ENCODE measurements around the gene PLA2G15. TPM values are rescaled to one million over a fixed set of nuclear protein-coding genes. Genes with fewer than 3 reads are reported as not detected.

PLA2G15 gene
- total RNA-seq, 4 donors from 2014 or later = 4.5 to 18.0 (median 11.7) TPM

DNA sequence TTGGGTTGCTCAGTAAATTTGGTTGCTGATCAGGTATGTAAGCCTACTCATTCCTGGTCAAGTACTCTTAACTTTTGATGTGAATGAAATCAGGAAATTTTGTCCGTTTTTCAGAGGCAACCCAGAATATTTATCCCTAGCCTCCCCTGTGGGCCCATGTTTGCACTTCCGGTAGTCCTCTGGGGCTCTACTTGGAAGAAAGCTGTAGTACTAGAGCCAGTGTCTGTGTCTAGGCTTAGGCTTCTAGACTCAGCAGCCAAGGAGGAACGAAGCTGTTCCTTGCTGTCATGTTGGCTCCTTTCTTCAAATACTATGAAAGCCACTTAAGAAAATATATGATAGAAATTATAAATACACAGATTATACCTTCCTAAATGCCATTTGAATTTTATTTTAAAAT, 30.4 kb upstream of the PLA2G15 start:
- no peak for ATAC-seq
- peaks cover 0 to 6% of the 10 kb centered on the region in 2 donors for H3K36me3 ChIP-seq
- no peaks in the 10 kb centered on the region for H3K9me3 ChIP-seq
- 65 to 67% methylated on average over 1 to 3 of the region's 3 CpGs for WGBS, 2 donors (ENCODE audit: low coverage in 1 of 2)
- no peak overlapping the region for H3K4me3 ChIP-seq
- TF ChIP-seq, protein P1, sequence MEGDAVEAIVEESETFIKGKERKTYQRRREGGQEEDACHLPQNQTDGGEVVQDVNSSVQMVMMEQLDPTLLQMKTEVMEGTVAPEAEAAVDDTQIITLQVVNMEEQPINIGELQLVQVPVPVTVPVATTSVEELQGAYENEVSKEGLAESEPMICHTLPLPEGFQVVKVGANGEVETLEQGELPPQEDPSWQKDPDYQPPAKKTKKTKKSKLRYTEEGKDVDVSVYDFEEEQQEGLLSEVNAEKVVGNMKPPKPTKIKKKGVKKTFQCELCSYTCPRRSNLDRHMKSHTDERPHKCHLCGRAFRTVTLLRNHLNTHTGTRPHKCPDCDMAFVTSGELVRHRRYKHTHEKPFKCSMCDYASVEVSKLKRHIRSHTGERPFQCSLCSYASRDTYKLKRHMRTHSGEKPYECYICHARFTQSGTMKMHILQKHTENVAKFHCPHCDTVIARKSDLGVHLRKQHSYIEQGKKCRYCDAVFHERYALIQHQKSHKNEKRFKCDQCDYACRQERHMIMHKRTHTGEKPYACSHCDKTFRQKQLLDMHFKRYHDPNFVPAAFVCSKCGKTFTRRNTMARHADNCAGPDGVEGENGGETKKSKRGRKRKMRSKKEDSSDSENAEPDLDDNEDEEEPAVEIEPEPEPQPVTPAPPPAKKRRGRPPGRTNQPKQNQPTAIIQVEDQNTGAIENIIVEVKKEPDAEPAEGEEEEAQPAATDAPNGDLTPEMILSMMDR (IDR thresholded peaks at IDR 0.05) = no peak
- no peaks in the 10 kb centered on the region for H3K27me3 ChIP-seq
- no peak overlapping the region for H3K27ac ChIP-seq
- H3K4me1 ChIP-seq = no peaks in the 10 kb centered on the region

DNA sequence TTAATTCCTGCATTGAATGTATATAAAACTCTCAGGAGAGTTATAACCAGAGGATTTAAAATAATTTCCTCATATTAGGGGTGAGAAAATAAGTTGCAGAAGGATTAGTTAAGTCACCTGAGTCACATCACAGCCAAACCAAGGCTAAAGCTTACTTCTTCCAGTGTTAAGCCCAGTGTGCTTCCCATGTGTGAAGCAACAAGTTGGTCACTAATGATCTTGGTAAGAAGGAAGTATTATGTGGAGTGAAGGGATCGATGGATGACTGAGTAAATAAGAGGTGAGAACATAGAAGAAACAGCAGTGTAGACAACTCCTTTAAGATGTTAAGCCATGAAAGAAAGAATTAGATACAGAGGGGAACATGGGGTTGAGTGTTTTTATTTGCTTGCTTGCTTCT, 29.9 kb upstream of the PLA2G15 start:
- no peak for ATAC-seq
- H3K9me3 ChIP-seq = no peaks in the 10 kb centered on the region
- peaks cover 0 to 6% of the 10 kb centered on the region in 2 donors for H3K36me3 ChIP-seq
- no peak overlapping the region for H3K4me3 ChIP-seq
- no peaks in the 10 kb centered on the region for H3K27me3 ChIP-seq
- no peak overlapping the region for H3K27ac ChIP-seq
- TF ChIP-seq POLR2AphosphoS5 (IDR thresholded peaks at IDR 0.05) = no peak
- no peak for TF ChIP-seq POLR2A (IDR thresholded peaks at IDR 0.05)
- TF ChIP-seq, protein P1 (IDR thresholded peaks at IDR 0.05) = no peak
- no peak for TF ChIP-seq EP300 (IDR thresholded peaks at IDR 0.05)
- H3K4me1 ChIP-seq = no peaks in the 10 kb centered on the region
- 87% methylated on average over 1 of the region's 1 CpG; no CpG with 5 or more reads in 1 of the 2 donors for WGBS, 2 donors (ENCODE audit: low coverage in 1 of 2)

DNA sequence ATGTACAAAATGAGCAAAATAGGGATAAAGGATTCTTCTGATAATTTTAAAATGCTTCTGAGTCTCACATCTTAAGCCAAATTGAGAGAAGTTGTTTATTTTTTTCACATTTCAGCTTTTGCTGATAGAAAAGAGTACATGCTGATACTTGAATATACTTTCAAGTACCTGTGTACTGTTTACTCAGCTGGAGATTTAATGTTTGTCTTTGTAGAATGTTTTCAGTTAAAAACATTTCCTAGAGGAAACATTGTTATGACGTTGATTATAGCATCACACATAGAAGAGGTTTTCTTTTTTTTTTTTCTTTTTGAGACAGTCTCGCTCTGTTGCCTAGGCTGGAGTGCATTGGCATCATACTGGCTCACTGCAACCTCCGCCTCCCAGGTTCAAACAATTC, 28.9 kb upstream of the PLA2G15 start:
- Histone ChIP-seq H3K36me3 (peaks cover 0 to 6% of the 10 kb centered on the region in 2 donors), H3K9me3 (no peaks in the 10 kb centered on the region), H3K27ac (no peak overlapping the region), H3K4me1 (no peaks in the 10 kb centered on the region), H3K4me3 (no peak overlapping the region), H3K27me3 (no peaks in the 10 kb centered on the region)
- no peak for ATAC-seq
- TF ChIP-seq POLR2A (IDR thresholded peaks at IDR 0.05) = no peak
- TF ChIP-seq, protein P1 (IDR thresholded peaks at IDR 0.05) = no peak
- WGBS, 2 donors (ENCODE audit: low coverage in 1 of 2) = 88 to 92% methylated on average over 2 to 3 of the region's 3 CpGs

DNA sequence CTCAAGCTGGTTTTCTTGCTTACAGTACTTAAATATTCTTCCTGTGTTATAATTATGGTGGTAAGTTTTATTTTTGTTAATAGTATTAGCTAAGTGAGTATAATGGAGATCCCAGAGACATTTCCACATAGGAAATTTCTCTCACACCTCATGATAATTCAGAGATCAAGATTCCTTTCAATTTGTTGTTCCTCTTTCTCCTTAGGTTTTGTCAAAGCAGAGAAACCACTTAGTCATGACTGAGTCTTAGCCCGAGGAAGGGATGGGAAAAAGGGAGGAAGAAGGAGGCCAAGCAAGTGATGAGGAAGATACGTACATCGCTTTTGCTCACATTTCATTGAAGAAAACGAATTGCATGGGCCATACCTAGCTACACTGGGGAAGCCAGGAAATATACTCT, 27.7 kb upstream of the PLA2G15 start:
- ATAC-seq = no peak
- WGBS, 2 donors (ENCODE audit: low coverage in 1 of 2) = 86 to 87% methylated on average over 3 to 4 of the region's 4 CpGs

DNA sequence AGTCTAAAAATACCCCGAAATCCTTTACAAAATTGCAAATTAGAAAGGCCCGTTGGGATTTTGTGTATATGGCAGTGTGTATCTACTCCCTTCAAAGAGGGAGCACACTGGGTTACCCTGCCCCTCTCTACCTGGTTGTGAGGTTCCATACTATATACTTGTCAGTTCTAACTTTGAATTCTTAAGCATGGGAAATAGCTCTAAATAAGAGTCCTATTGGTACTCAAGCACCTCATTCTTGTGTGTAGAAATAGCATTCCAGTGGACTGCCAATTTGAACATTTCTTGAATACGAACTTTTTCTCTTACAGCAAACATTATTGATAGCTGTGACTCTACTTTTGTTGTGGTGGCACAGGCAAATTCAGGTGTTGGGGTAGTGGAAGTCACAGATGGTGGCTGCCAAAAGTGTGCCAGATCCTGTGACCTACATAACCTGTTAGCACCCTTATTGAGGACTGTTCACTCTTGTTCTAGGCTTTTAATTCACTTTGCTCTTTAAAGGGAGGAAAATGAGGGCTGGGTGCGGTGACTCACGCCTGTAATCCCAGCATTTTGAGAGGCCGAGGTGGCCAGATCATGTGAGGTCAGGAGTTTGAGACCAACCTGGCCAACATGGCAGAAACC, 25.3 kb upstream of the PLA2G15 start:
- Histone ChIP-seq H3K27ac (no peak overlapping the region), H3K4me1 (peaks cover 0 to 13% (median 0%) of the 10 kb centered on the region in 3 donors), H3K9me3 (no peaks in the 10 kb centered on the region), H3K27me3 (no peaks in the 10 kb centered on the region), H3K36me3 (peaks cover 0 to 6% of the 10 kb centered on the region in 2 donors), H3K4me3 (no peak overlapping the region)
- ATAC-seq = no peak
- TF ChIP-seq, protein P1 (IDR thresholded peaks at IDR 0.05) = no peak
- TF ChIP-seq EP300 (IDR thresholded peaks at IDR 0.05) (no peak), POLR2A (IDR thresholded peaks at IDR 0.05) (no peak), POLR2AphosphoS5 (IDR thresholded peaks at IDR 0.05) (no peak)
- 76 to 84% methylated on average over 3 of the region's 6 CpGs for WGBS, 2 donors (ENCODE audit: low coverage in 1 of 2)

More for the DNA sequence above, 27.7 kb upstream of the PLA2G15 start:
- Histone ChIP-seq H3K27ac (no peak overlapping the region), H3K4me1 (peaks cover 0 to 2% (median 0%) of the 10 kb centered on the region in 3 donors), H3K36me3 (peaks cover 0 to 6% of the 10 kb centered on the region in 2 donors), H3K27me3 (no peaks in the 10 kb centered on the region), H3K9me3 (no peaks in the 10 kb centered on the region), H3K4me3 (no peak overlapping the region)
- TF ChIP-seq EP300 (IDR thresholded peaks at IDR 0.05) = no peak
- TF ChIP-seq, protein P1 (IDR thresholded peaks at IDR 0.05) = no peak
- TF ChIP-seq POLR2AphosphoS5 (IDR thresholded peaks at IDR 0.05) = no peak
- TF ChIP-seq POLR2A (IDR thresholded peaks at IDR 0.05) = no peak

All from gastroesophageal sphincter (tissue), 4 donors.